Prostate gland (tissue), 2 donors: ENCODE data around the gene SHISA6. TPM values are rescaled to one million over a fixed set of nuclear protein-coding genes. Genes with fewer than 3 reads are reported as not detected.

Experiments
- DNase-seq: peaks from one replicate; pipeline ENCODE4 v3.0.0-alpha.2; 2019; ENCODE audit warnings: low spot score
- H3K27ac ChIP-seq, 2 donors: fragments of 200-600 bp; sonication (generic); 2 replicates each; pipeline ENCODE4 v1.5.1; 2017 to 2019
- H3K27me3 ChIP-seq: fragments of 200-600 bp; sonication (generic); replicated peaks from 2 replicates; pipeline ENCODE4 v1.5.1; 2019; ENCODE audit not compliant: insufficient read depth
- H3K36me3 ChIP-seq, 2 donors: fragments of 200-600 bp; sonication (generic); 1 replicate in 1 of 2; 2 replicates in 1 of 2; pipeline versions ENCODE4 v1.5.1 to v1.8.1; 2017 to 2019
- H3K4me1 ChIP-seq: fragments of 200-600 bp; sonication (generic); replicated peaks from 2 replicates; pipeline ENCODE4 v1.5.1; 2019
- H3K4me3 ChIP-seq, 2 donors: fragments of 200-600 bp; sonication (generic); 2 replicates each; pipeline ENCODE4 v1.5.1; 2017 to 2019
- H3K9me3 ChIP-seq: fragments of 200-600 bp; sonication (generic); 2 replicates; pipeline ENCODE4 v1.5.1; 2017
- CTCF ChIP-seq, 4 experiments: fragments of 200-600 bp in 2 of 4; fragments of 450-650 bp in 2 of 4; sonication (generic) in 2 of 4; IDR thresholded peaks; 1 replicate in 3 of 4; 2 replicates in 1 of 4; pipeline ENCODE4 v1.5.1; 2016 to 2019; ENCODE audit warnings: antibody characterized with exemption in 4 of 4, mild to moderate bottlenecking in 2 of 4, moderate library complexity in 2 of 4
- POLR2A ChIP-seq: fragments of 450-650 bp; IDR thresholded peaks from one replicate; pipeline ENCODE4 v1.6.1; 2016; ENCODE audit warnings: antibody characterized with exemption, mild to moderate bottlenecking
- POLR2AphosphoS5 ChIP-seq: sonication (generic); formaldehyde crosslinking; IDR thresholded peaks from one replicate; pipeline ENCODE4 v1.6.1; 2017; ENCODE audit warnings: antibody characterized with exemption
- WGBS: methylation state at CpG from one replicate; pipeline ENCODE4 v1.1.5; 2018; 5-methylcytosine and 5-hydroxymethylcytosine counted together
- intact Hi-C: fragments of 100-400 bp; cut with DNase I; formaldehyde crosslinking; loops from one replicate; pipeline ENCODE4 v1.14.2; 2022
- total RNA-seq, 2 donors: library from RNA; depleted of rRNA; stranded (reverse); fragments of >200 nt; gene quantifications; one replicate each; pipeline ENCODE4 v1.1.0, GENCODE V29; 2016

The SHISA6 gene
- total RNA-seq, 2 donors from 2014 or later: 9.0 to 10.6 TPM

DNA sequence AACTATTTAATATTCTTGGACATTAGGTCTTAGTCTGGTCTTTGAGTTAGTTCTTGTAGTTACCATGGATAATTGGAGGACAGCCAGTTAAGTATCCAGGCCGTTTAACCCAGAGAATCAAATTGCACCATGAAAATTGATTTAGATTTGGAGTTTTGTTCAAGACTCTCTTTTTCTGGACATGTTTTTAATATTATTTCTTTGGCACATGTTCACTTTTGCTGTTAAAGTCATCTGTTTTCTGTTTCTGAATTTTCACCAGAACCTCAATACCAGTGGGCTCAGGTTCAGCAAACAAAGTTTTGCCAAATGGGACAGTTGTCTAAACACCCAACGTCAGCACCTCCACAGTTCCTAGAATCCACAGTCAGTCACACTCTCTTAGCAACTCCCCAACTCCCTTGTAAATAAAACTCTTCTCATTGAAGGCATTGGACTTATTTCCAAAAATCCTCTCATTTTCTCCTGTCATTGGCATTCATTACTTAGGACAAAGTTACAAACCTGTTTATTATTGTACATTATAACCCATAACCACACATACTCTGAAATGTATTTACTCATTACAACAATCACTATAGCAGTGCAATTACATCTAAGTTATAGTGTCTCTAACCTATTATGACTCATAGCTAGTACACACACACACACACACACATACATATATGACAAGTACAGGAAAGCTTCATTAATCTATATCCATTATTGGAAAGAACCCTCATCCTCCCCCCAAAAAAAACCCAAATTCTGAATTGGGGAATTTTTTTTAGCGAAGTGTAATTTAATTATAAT lies 323.8 kb downstream of the SHISA6 start:
- H3K9me3 ChIP-seq: no peaks in the 10 kb centered on the region
- H3K27ac ChIP-seq: no peak overlapping the region
- 35% methylated on average over 3 of the region's 3 CpGs for WGBS
- no peaks in the 10 kb centered on the region for H3K27me3 ChIP-seq
- DNase-seq: no peak
- H3K4me3 ChIP-seq: no peak overlapping the region
- intact Hi-C loops: no loop called here
- no peak for TF ChIP-seq POLR2AphosphoS5
- TF ChIP-seq CTCF (IDR thresholded peaks at IDR 0.05): no peak
- no peak for TF ChIP-seq POLR2A
- no peaks in the 10 kb centered on the region for H3K36me3 ChIP-seq
- no peaks in the 10 kb centered on the region for H3K4me1 ChIP-seq

DNA sequence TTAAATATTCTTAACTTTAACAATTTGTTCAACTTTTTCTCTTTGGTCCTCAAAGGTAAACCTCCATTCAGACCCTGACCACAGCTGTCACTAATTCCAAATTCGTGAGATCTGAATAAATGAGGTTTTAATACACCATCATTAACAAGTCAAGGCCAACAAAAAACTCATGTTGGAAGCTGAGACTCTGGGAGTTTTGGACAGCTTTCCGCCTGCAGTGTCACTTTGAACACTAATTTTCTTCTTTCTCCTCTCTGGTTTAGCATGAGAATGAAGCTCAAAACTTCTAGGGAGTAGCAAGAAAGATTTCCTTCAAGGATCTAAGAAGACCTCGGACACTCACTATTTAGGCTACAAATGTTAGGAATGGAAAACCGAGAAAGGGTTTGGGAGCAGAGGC lies 324.6 kb downstream of the SHISA6 start:
- WGBS: 74% methylated on average over 4 of the region's 4 CpGs
- H3K4me3 ChIP-seq: no peak overlapping the region
- H3K4me1 ChIP-seq: no peaks in the 10 kb centered on the region
- H3K9me3 ChIP-seq: no peaks in the 10 kb centered on the region
- TF ChIP-seq POLR2AphosphoS5 (no peak), CTCF (IDR thresholded peaks at IDR 0.05) (no peak), POLR2A (no peak)
- no peak for DNase-seq
- intact Hi-C loops: no loop called here
- no peaks in the 10 kb centered on the region for H3K27me3 ChIP-seq
- H3K36me3 ChIP-seq: no peaks in the 10 kb centered on the region
- no peak overlapping the region for H3K27ac ChIP-seq

- Histone ChIP-seq H3K36me3 (no peaks in the 10 kb centered on the region), H3K4me3 (no peak overlapping the region), H3K27ac (no peak overlapping the region), H3K9me3 (no peaks in the 10 kb centered on the region), H3K27me3 (no peaks in the 10 kb centered on the region), H3K4me1 (no peaks in the 10 kb centered on the region)
- TF ChIP-seq POLR2AphosphoS5: no peak
- TF ChIP-seq CTCF (IDR thresholded peaks at IDR 0.05): no peak
- TF ChIP-seq POLR2A: no peak
- WGBS: 77% methylated on average over 3 of the region's 3 CpGs
- DNase-seq: no peak
- intact Hi-C loops: no loop called here
These were observed 338.0 kb downstream of the SHISA6 start for GRCh38 chr17:11578998-11579397.

DNA sequence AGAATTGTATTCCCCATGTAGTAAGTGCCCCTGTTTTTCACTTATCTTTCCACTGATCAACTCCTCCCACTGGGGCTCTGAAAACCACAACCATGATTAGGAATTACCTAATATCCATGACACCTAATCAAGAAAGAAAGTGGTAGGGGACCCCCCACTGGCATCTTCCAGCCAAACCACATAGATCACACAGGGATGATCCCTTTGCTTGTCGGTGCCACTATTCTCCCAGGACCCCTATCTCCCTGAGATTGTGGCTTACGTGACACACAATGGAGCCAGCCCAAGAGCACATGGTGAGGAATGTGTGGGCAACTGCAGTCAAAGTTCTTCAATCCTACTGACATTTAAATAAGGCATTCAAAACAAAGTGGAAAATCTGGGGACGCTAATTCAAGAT lies 339.7 kb downstream of the SHISA6 start:
- 91% methylated on average over 3 of the region's 3 CpGs for WGBS

More for the DNA sequence above, 339.7 kb downstream of the SHISA6 start:
- no peak for TF ChIP-seq POLR2AphosphoS5
- no peak for TF ChIP-seq POLR2A
- no peak for TF ChIP-seq CTCF (IDR thresholded peaks at IDR 0.05)
- H3K4me1 ChIP-seq: no peaks in the 10 kb centered on the region
- H3K9me3 ChIP-seq: no peaks in the 10 kb centered on the region
- H3K27me3 ChIP-seq: no peaks in the 10 kb centered on the region
- no peak for DNase-seq
- no peak overlapping the region for H3K4me3 ChIP-seq
- intact Hi-C loops: no loop called here
- H3K27ac ChIP-seq: no peak overlapping the region
- H3K36me3 ChIP-seq: no peaks in the 10 kb centered on the region
